Hematopoietic multipotent progenitor cell treated with erythropoietin and hydrocortisone succinate and interleukin-3 and kit ligand, for 6 days (in vitro differentiated cells): ENCODE measurements around the gene UBE2D4.
"Not testable (repeated sequence)": the region's sequence is repeated elsewhere in the genome, so short reads cannot be mapped to it uniquely, and the experiment has no call there.

Experiments
- DNase-seq: peaks from one replicate; pipeline ENCODE4 v3.0.0-alpha.2; 2015

The UBE2D4 gene

DNA sequence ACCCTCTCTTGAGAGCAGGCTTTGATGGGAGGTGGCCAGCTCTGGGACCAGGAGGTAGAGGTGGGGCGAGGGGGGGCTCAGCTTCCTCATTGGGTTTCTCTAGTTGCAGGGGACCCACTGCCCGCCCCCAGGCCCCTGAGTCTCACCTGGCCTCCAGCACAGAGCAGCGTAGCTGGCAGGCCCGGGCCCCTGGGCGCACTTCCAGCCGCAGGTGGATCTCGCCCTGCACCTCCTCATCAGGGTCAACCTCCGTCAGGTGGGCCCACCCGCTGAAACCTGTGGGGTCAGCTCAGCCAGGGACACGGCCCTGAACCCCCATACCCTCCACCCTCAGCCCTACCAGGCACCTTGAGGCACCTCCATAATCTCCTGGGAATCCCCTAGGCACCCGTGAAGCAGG lies 43.4 kb downstream of the UBE2D4 start:
- not testable (repeated sequence) for DNase-seq

DNA sequence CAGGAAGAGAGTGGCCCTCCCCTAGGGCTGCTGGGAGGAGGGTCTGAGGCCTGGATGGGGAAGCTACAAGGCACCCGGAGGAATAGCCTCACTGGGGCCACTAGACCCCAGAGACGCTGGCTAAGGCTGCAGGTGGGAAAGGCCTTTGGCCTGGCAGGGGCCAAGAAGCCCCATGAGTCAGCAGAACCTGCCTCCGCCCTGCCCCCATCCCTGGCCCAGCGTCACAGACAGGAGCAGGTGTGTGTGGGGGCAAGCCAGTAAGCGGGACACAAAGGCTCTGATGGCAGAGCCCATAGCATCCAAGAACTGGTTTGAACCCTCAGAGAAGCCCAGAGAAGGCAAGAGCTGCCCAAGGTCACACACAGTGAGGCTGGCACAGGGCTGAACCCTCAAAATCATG lies 44.5 kb downstream of the UBE2D4 start:
- not testable (repeated sequence) for DNase-seq

DNA sequence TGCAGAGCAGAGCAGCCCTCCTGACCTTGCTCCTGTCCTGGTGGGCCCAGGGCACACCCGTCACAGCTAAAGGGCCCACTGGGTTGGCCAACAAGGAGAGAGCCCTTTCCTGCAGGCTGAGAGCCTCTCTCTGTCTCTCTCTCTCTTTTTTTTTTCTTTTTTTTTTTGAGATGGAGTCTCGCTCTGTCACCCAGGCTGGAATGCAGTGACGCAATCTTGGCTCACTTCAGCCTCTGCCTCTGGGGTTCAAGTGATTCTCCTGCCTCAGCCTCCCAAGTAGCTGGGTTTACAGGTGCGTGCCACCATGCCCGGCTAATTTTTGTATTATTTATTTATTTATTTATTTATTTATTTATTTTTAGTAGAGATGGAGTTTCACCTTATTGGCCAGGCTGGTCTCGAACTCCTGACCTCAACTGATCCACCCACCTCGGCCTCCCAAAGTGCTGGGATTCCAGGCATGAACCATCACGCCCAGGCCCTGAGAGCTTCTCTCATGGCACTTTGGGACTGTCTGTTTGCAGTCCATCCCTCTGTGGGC lies 47.9 kb downstream of the UBE2D4 start:
- DNase-seq, result not testable (repeated sequence)

DNA sequence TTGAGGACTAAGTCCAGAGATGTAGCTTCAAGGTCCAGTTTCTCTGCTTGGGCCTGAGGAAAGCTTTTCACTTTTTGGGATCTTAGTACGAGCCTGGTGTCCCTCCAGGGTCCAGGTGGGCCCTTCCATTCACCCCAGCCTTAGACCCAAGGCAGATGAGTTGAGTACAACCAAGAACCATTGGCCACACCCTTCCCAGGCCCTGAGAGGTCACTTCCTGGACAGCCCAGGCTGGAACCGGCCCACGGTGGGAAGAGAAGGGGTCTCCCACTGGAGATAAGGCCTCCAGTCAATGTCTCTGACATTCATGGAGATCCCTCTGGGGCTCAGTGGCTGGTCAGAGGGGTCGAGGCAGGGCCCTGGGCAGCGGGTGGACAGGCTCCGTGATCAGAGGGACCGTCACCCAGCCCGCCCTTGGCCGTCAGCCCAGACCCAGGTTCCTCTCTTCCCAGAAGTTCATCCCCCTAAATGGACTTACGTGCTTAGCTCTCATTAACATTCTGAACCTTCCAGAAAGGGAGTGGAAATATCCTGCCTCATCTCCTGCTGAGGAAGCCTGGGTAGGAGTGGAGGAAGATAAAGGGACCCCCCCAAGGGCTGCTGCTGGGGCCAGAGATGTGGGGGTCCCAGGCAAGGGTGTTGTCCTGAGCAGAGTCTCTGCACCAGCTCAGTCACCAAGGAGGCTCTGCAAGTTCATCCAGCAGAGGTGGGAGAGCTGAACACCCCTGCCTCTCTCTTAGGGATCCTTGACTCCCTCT lies 48.7 kb downstream of the UBE2D4 start:
- not testable (repeated sequence) for DNase-seq

DNA sequence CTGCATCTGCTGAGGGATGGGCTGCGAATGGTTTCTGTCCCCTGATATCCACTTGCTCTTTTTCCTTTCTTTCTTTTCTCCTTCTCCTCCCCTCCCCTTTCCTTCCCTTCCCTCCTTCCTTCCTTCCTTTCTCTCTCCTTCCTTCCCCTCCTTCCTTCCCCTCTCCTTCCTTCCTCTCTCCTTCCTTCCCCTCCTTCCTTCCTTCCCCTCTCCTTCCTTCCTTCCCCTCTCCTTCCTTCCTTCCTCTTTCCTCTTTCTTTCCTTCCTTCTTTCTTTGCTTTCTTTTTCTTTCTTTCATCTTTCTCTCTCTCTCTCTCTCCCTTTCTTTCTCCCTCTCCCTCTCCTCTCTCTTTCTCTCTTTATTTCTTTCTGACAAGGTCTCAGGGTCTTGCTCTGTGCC lies 51.3 kb downstream of the UBE2D4 start:
- no peak for DNase-seq

DNA sequence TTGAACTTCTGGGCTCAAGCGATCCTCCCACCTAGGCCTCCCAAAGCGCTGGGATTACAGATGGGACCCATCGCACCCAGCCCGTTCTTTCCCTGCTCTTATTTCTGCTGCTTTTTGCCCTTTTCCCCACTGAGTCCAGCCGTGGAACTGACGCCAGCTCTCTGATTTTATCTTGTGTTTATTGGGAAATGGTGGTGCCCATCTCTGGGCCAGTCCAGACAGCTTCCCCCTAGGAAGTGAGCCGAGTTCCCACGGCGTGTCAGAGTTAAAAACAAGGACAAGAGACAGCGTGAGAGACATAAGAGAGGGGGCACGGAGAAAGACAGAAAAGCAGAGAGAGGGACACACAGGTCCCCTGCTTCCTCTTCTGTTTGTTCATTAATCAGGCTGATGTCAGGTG lies 51.9 kb downstream of the UBE2D4 start:
- not testable (repeated sequence) for DNase-seq

DNA sequence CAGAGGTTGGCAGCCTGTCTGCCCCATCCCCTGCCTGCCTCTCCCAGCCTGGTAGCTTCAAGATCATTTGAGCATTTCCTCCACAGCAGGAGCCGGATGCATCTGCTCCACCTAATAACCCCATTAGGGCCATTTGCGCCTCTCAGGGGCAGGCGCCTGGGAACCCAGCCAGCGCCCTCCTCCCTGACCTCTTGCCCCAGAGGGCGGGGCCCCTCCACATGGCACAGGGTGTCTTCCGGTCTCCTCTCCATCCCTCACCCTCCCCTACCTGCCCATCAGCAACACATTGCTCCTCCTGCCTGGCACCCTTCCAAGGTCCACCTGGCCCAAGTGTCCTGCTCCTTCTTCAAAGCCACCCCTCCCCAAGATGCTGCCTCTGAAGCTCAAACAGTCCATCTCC lies 56.6 kb downstream of the UBE2D4 start:
- not testable (repeated sequence) for DNase-seq

DNA sequence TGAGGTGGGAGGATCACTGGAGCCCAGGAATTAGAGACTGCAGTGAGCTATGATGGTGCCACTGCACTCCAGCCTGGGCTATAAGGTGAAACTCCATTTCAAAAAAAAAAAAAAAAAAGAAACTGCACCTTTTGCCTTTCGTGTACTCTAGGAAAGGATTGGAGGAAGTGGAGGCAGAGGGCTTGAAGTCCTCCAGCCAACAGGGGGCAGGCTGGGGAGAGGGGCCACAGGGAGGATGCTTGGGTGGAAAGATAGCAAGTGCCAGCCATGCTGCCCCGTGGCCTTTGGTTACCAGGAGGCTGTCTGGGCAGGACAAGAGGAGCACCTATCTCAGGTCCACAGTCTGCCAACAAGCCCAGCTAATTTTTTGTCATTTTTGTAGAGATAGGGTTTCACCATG lies 57.5 kb downstream of the UBE2D4 start:
- not testable (repeated sequence) for DNase-seq

DNA sequence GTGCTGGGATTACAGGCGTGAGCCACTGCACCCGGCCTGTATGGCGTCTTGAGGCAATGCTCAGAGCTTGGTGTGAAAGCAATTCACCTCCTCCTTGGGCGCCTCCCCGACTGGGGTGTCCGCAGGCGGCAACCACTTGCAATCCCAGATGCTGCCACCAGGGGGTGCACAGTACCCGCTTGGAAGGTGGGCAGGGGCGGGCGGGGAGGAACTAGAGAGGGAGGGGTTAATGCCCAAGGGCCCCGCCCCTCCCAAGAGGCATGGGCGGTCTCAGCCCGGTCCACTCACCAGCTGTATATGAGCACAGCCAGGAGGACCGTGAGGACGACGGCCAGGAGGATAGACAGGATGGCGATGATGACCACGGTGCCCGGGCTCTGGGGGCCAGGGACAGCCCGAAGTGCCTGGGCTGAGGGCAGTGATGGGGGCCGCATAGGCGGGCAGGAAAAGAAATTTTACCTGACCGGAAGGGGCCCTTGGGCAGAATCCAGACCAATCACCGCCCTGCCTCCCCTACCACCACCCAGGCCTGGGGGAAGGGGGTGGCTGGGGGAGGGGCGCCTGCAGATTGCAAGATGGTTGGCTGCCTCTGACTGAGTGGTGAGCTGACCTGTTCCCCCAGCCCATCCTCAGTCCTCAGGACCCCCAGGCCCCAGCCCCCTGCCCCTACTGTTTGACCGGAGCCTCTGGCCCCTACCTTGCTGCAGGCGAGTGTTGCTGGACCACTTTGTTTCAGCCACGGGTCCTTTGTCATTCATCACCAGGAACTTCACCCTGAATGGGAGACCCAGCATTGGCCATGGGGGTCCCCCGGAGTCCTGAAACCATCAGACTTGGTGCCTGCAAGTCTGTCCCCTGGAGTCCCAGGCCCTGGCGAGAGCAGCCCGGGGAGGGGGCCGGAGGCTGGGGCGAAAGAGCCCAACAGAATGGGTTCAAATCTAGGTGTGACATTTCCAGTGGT lies 59.9 kb downstream of the UBE2D4 start:
- DNase-seq, result peak; percentile 14

DNA sequence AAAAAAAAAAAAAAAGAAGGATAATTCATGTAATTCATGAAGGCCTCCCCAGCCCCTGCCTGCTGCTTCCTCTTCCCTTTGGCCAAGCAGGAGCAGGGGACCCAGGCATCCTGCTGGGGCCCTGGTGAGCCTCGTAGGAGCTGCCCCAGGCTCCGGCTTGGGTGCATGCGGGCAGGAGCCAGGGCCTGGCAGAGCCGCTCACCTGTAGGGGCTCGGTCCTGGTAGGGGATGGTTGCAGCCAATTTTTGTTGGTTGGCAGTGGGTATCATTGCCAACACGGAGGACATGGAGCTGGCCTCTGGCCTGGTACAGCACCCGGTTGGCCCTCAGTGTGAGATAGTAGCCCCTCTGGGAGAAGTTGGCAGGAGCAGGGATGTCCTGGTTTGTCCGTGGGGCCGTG lies 61.2 kb downstream of the UBE2D4 start:
- DNase-seq, result not testable (repeated sequence)

DNA sequence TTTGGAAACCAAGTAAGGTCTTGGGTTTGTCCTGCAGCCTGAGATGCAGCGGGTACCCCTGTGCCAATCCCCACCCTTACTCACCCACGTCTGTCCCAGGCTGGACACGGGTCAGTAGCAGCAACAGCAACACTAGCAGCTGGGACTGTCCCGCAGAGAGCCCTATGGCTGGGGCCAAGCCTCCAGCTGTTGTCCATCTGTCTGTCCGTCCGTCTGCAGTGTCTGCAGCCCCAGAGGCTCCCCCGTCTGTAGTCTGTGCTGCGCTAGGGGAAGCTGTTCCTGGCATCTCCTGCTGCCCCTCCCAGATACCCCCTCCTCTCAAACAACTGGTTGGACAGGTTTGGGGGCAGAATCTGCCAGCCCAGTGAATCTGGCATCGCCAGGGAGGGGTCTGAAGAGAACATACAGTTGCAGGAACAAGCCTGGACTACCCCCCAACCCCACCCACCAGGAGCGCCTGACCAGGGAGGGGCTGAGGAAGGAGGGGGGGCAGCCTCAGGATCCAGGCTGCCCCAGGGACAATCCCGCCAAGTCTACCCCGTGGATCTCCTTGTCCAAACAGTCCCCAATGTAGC lies 63.9 kb downstream of the UBE2D4 start:
- DNase-seq, result not testable (repeated sequence)

DNA sequence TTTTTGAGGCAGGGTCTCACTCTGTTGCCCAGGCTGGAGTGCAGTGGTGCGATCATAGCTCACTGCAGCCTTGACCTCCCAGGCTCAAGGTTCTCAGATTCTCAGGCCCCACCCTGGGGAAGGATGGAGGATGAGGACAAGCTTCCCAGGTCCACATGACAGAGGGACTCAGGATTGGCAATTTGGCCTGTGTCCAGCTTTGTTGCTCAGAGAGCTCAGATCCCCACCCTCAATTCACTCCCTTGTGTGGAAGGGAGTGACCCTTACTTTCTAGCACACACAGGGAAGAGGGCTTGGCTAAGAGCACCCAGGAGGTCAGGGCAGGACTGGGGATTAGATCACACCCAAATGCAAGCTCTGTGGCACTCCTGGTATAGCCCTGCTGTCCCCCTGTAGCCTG lies 64.6 kb downstream of the UBE2D4 start:
- not testable (repeated sequence) for DNase-seq

DNA sequence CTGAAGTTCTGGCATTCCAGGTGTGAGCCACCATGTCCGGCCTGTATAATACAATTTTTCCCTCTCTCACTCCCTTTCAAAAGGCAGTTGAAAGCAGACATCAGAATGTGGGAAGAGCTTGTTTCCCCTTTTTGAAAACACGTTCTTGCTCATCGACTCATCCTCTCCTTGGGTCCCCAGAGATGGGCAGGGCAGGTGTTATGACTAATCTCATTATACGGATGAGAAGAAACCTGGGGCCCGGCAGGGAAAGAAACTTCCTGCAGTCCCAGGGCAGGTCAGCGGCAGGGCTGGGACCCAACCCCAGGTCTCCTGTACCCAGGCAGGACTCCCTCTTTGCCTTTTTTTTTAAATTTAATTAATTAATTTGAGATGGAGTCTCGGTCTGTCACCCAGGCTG lies 66.7 kb downstream of the UBE2D4 start:
- not testable (repeated sequence) for DNase-seq

DNA sequence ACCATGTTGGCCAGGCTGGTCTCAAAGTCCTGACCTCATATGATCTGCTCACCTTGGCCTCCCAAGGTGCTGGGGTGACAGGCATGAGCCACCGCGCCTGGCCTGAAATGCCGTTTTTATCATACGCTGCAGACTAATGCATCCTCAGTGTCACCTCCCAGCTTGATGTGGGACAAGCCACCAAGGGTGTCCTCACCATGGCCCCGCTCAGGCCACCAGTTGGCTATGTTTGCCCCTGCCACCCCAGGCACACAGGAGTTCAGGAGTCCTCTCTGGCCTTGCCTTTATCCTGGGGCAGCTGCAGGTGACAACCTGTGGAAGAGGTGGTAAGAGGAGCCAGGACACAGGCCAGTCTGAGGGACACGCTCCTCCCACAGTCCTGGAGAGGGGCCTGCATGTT lies 68.4 kb downstream of the UBE2D4 start:
- DNase-seq, result not testable (repeated sequence)

DNA sequence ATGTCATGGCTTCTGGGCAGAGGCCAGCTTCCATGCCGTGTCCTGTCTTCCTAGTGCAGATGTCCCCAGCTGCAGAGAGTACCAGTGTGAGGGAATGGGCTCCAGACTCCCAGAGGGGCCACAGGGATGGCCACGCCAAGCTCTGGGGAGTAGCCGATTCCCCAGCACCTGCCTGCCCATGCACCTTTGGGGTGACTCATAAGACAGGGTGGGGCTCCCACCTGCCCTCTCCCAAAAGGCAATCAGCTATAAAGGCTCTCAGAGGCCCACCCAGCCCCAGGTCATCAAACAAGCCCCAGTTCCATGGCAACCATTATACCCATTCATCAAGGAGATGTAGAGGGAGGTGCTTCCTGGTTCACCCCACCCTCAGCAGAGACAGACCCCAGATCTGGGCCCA lies 71.3 kb downstream of the UBE2D4 start, which contains the start of gene SPDYE1:
SPDYE1 (plus strand) TSS at position 366 of the 400 bp plus-strand sequence. CDS start 2,053 bp downstream, outside the sequence.
- DNase-seq, result not testable (repeated sequence)
